GM23248 (cell line): ENCODE measurements around the gene NSF. TPM values are rescaled to one million over a fixed set of nuclear protein-coding genes. Genes with fewer than 3 reads are reported as not detected.
"Not testable (repeated sequence)": the region's sequence is repeated elsewhere in the genome, so short reads cannot be mapped to it uniquely, and the experiment has no call there.

ENCODE experiments used
- DNase-seq: peaks from one replicate; pipeline ENCODE4 v3.0.0-alpha.2; 2015
- H2AFZ ChIP-seq: fragments of 200-600 bp; sonication (generic); 2 replicates; pipeline ENCODE4 v1.6.1; 2016; ENCODE audit warnings: antibody characterized with exemption
- H3F3A ChIP-seq: fragments of 200-600 bp; sonication (generic); 2 replicates; pipeline ENCODE4 v1.6.1; 2016; ENCODE audit warnings: mild to moderate bottlenecking, antibody characterized with exemption, mixed run types; ENCODE audit not compliant: insufficient read depth
- H3K27ac ChIP-seq: fragments of 200-600 bp; sonication (generic); 2 replicates; pipeline ENCODE4 v1.5.1; 2016; ENCODE audit warnings: mild to moderate bottlenecking
- H3K27me3 ChIP-seq: fragments of 200-600 bp; sonication (generic); replicated peaks from 2 replicates; pipeline ENCODE4 v1.6.1; 2016; ENCODE audit warnings: mild to moderate bottlenecking; ENCODE audit not compliant: insufficient read depth
- H3K36me3 ChIP-seq: fragments of 200-600 bp; sonication (generic); 2 replicates; pipeline ENCODE4 v1.6.1; 2016; ENCODE audit warnings: low read depth, mild to moderate bottlenecking
- H3K4me1 ChIP-seq: fragments of 200-600 bp; sonication (generic); 2 replicates; pipeline ENCODE4 v1.6.1; 2016; ENCODE audit warnings: mild to moderate bottlenecking; ENCODE audit not compliant: insufficient read depth
- H3K4me2 ChIP-seq: fragments of 200-600 bp; sonication (generic); one replicate; pipeline ENCODE4 v1.6.1; 2016; ENCODE audit warnings: mild to moderate bottlenecking; ENCODE audit not compliant: unreplicated experiment
- H3K4me3 ChIP-seq: fragments of 200-600 bp; sonication (generic); 2 replicates; pipeline ENCODE4 v1.5.1; 2016; ENCODE audit warnings: mild to moderate bottlenecking
- H3K79me2 ChIP-seq: fragments of 200-600 bp; sonication (generic); 2 replicates; pipeline ENCODE4 v1.6.1; 2016; ENCODE audit warnings: mild to moderate bottlenecking; ENCODE audit not compliant: insufficient read depth
- H3K9ac ChIP-seq: fragments of 200-600 bp; sonication (generic); 2 replicates; pipeline ENCODE4 v1.6.1; 2016; ENCODE audit warnings: mild to moderate bottlenecking
- H3K9me2 ChIP-seq: fragments of 200-600 bp; sonication (generic); 2 replicates; pipeline ENCODE4 v1.6.1; 2016; ENCODE audit warnings: mixed run types, mild to moderate bottlenecking, moderate library complexity; ENCODE audit not compliant: insufficient read depth
- H3K9me3 ChIP-seq: fragments of 200-600 bp; sonication (generic); one replicate; pipeline ENCODE4 v1.6.1; 2017; ENCODE audit warnings: low read depth
- H4K20me1 ChIP-seq: fragments of 200-600 bp; sonication (generic); 2 replicates; pipeline ENCODE4 v1.6.0; 2016; ENCODE audit not compliant: insufficient read depth
- EZH2 ChIP-seq: fragments of 200-600 bp; sonication (generic); IDR thresholded peaks from 2 replicates; pipeline ENCODE4 v1.6.1; 2018; ENCODE audit warnings: antibody characterized with exemption, mild to moderate bottlenecking; ENCODE audit not compliant: insufficient read depth, poor library complexity, severe bottlenecking
- EZH2phosphoT487 ChIP-seq: fragments of 200-600 bp; sonication (generic); IDR thresholded peaks from 2 replicates; pipeline ENCODE4 v1.6.1; 2018; ENCODE audit warnings: antibody characterized with exemption, moderate library complexity, mild to moderate bottlenecking, low read depth; ENCODE audit not compliant: insufficient read depth
- WGBS, 2 experiments: methylation state at CpG; one replicate each; pipeline ENCODE4 v1.1.6; 2015 to 2017; ENCODE audit warnings: low lambda C conversion rate in 2 of 2, low coverage in 1 of 2; ENCODE audit errors: missing lambda C conversion rate in 2 of 2; 5-methylcytosine and 5-hydroxymethylcytosine counted together
- in situ Hi-C: fragments of 300-500 bp; cut with MboI; formaldehyde crosslinking; loops from 2 replicates; pipeline ENCODE4 v1.15.0; 2020
- polyA plus RNA-seq: library from polyadenylated mRNA; unstranded; fragments of >200 nt; fragmentation: Nextera tagmentation; extraction: Ambion mirVana; gene quantifications from 2 replicates; pipeline ENCODE4 v1.2.1, GENCODE V29; 2016
- total RNA-seq: library from RNA; depleted of rRNA; stranded (reverse); fragments of >200 nt; shearing (Covaris generic); gene quantifications from 2 replicates; pipeline ENCODE4 v1.2.3, GENCODE V29; 2014

The NSF gene
- total and polyA plus RNA-seq, 2 experiments from 2014 or later: 44.2 to 44.9 TPM

GRCh38 chr17:46792071-46792470 lies 201.6 kb downstream of the NSF start:
- WGBS, 2 experiments: 81% methylated on average over 4 of the region's 4 CpGs
- DNase-seq: no peak
- in situ Hi-C loops: no loop called here
- Histone ChIP-seq H3K27me3 (peaks cover 29% of the 10 kb centered on the region), H3K9me2 (no peaks in the 10 kb centered on the region), H3K4me3 (no peak overlapping the region), H4K20me1 (no peaks in the 10 kb centered on the region), H2AFZ (no peak overlapping the region), H3K27ac (no peak overlapping the region), H3F3A (no peaks in the 10 kb centered on the region), H3K79me2 (no peaks in the 10 kb centered on the region), H3K4me1 (no peaks in the 10 kb centered on the region), H3K36me3 (no peaks in the 10 kb centered on the region), H3K9me3 (no peaks in the 10 kb centered on the region), H3K9ac (no peak overlapping the region), H3K4me2 (no peak overlapping the region)
- TF ChIP-seq EZH2phosphoT487 (no peak), EZH2 (no peak)

GRCh38 chr17:46793023-46793422 lies 202.6 kb downstream of the NSF start:
- H3K36me3 ChIP-seq, H3K9me2 ChIP-seq, H3F3A ChIP-seq, H3K9me3 ChIP-seq, H4K20me1 ChIP-seq, H2AFZ ChIP-seq, H3K4me3 ChIP-seq, H3K9ac ChIP-seq, H3K4me2 ChIP-seq, H3K4me1 ChIP-seq, in situ Hi-C loops, H3K27ac ChIP-seq, DNase-seq, H3K79me2 ChIP-seq: not testable (repeated sequence)
- peaks cover 29% of the 10 kb centered on the region for H3K27me3 ChIP-seq
- WGBS, 2 experiments: 79 to 82% methylated on average over 6 of the region's 6 CpGs

GRCh38 chr17:46793541-46793940 lies 203.1 kb downstream of the NSF start:
- no peak for DNase-seq
- Histone ChIP-seq H4K20me1 (no peaks in the 10 kb centered on the region), H3K27ac (no peak overlapping the region), H3K9me2 (no peaks in the 10 kb centered on the region), H3K9ac (no peak overlapping the region), H3K79me2 (no peaks in the 10 kb centered on the region), H3K4me2 (no peak overlapping the region), H3K36me3 (no peaks in the 10 kb centered on the region), H3K4me3 (no peak overlapping the region), H3F3A (no peaks in the 10 kb centered on the region), H3K4me1 (no peaks in the 10 kb centered on the region), H2AFZ (no peak overlapping the region), H3K27me3 (peaks cover 29% of the 10 kb centered on the region), H3K9me3 (no peaks in the 10 kb centered on the region)
- in situ Hi-C loops: no loop called here
- TF ChIP-seq EZH2phosphoT487 (no peak), EZH2 (no peak)
- 51 to 58% methylated on average over 5 of the region's 5 CpGs for WGBS, 2 experiments

GRCh38 chr17:46794318-46794717 lies 203.8 kb downstream of the NSF start:
- no peak overlapping the region for H3K27ac ChIP-seq
- no peak for TF ChIP-seq EZH2
- no peak for TF ChIP-seq EZH2phosphoT487
- H3K9me3 ChIP-seq: no peaks in the 10 kb centered on the region
- H3K9ac ChIP-seq: no peak overlapping the region
- H3F3A ChIP-seq: no peaks in the 10 kb centered on the region
- in situ Hi-C loops: no loop called here
- H2AFZ ChIP-seq: no peak overlapping the region
- H3K9me2 ChIP-seq: no peaks in the 10 kb centered on the region
- no peaks in the 10 kb centered on the region for H4K20me1 ChIP-seq
- H3K36me3 ChIP-seq: no peaks in the 10 kb centered on the region
- 58 to 60% methylated on average over 5 of the region's 5 CpGs for WGBS, 2 experiments
- H3K4me3 ChIP-seq: no peak overlapping the region
- no peak overlapping the region for H3K4me2 ChIP-seq
- no peak for DNase-seq
- no peaks in the 10 kb centered on the region for H3K4me1 ChIP-seq
- no peaks in the 10 kb centered on the region for H3K79me2 ChIP-seq
- H3K27me3 ChIP-seq: peaks cover 29% of the 10 kb centered on the region

GRCh38 chr17:46795379-46795952 lies 205.0 kb downstream of the NSF start:
- no peaks in the 10 kb centered on the region for H3K4me1 ChIP-seq
- WGBS, 2 experiments: 61 to 65% methylated on average over 15 of the region's 15 CpGs
- in situ Hi-C loops: no loop called here
- no peak overlapping the region for H3K4me2 ChIP-seq
- H3K9ac ChIP-seq: no peak overlapping the region
- no peak for TF ChIP-seq EZH2phosphoT487
- no peak for TF ChIP-seq EZH2
- no peaks in the 10 kb centered on the region for H3K79me2 ChIP-seq
- no peaks in the 10 kb centered on the region for H3K9me2 ChIP-seq
- H3K27me3 ChIP-seq: peaks cover 29% of the 10 kb centered on the region
- peak; percentile 26 for DNase-seq
- no peaks in the 10 kb centered on the region for H4K20me1 ChIP-seq
- H3K9me3 ChIP-seq: no peaks in the 10 kb centered on the region
- H2AFZ ChIP-seq: no peak overlapping the region
- no peaks in the 10 kb centered on the region for H3F3A ChIP-seq
- no peak overlapping the region for H3K27ac ChIP-seq
- H3K36me3 ChIP-seq: no peaks in the 10 kb centered on the region
- no peak overlapping the region for H3K4me3 ChIP-seq
